Cardiac muscle cell (in vitro differentiated cells and primary cell): ENCODE results near the gene NUTM1. TPM values are rescaled to one million over a fixed set of nuclear protein-coding genes. Genes with fewer than 3 reads are reported as not detected.

Experiments
- DNase-seq, 2 donors: peaks; one replicate each; pipeline versions ENCODE4 v3.0.0 to v3.0.0-alpha.2; 2010 to 2017; ENCODE audit warnings: low read depth in 1 of 2, low spot score in 1 of 2
- H3K27ac ChIP-seq: fragments of 200-600 bp; sonication (generic); 2 replicates; pipeline ENCODE4 v1.5.1; 2016
- H3K27me3 ChIP-seq: fragments of 200-600 bp; sonication (generic); 2 replicates; pipeline ENCODE4 v1.6.0; 2016; ENCODE audit warnings: control low read depth
- H3K36me3 ChIP-seq: fragments of 200-600 bp; sonication (generic); 2 replicates; pipeline ENCODE4 v1.5.1; 2016; ENCODE audit warnings: control low read depth
- H3K4me1 ChIP-seq: fragments of 200-600 bp; sonication (generic); 2 replicates; pipeline ENCODE4 v1.8.1; 2017; ENCODE audit warnings: low read depth, mild to moderate bottlenecking, mixed run types
- H3K4me3 ChIP-seq: fragments of 200-600 bp; sonication (generic); 2 replicates; pipeline ENCODE4 v1.5.1; 2016; ENCODE audit warnings: mild to moderate bottlenecking
- H3K9me3 ChIP-seq: fragments of 200-600 bp; sonication (generic); 2 replicates; pipeline ENCODE4 v1.5.1; 2017; ENCODE audit warnings: low read depth, mild to moderate bottlenecking, control low read depth
- polyA plus RNA-seq: library from polyadenylated mRNA; unstranded; fragments of >200 nt; fragmentation: Nextera tagmentation; extraction: Ambion mirVana; gene quantifications from 2 replicates; pipeline ENCODE4 v1.2.1, GENCODE V29; 2016
- total RNA-seq: library from RNA; depleted of rRNA; stranded (reverse); fragments of >200 nt; gene quantifications from 2 replicates; pipeline ENCODE4 v1.2.3, GENCODE V29; 2016
- TF ChIP-seq, protein P1 (sequence below): IDR thresholded peaks from 2 replicates; pipeline ENCODE4 v1.5.1; 2012; ENCODE audit warnings: low read depth, mild to moderate bottlenecking, low read length

NUTM1 gene
- total and polyA plus RNA-seq, 2 experiments from 2014 or later, result 0.15 to 0.32 TPM

- H3K36me3 ChIP-seq, result peaks cover 29% of the 10 kb centered on the region
- no peaks in the 10 kb centered on the region for H3K27me3 ChIP-seq
- TF ChIP-seq, protein P1, sequence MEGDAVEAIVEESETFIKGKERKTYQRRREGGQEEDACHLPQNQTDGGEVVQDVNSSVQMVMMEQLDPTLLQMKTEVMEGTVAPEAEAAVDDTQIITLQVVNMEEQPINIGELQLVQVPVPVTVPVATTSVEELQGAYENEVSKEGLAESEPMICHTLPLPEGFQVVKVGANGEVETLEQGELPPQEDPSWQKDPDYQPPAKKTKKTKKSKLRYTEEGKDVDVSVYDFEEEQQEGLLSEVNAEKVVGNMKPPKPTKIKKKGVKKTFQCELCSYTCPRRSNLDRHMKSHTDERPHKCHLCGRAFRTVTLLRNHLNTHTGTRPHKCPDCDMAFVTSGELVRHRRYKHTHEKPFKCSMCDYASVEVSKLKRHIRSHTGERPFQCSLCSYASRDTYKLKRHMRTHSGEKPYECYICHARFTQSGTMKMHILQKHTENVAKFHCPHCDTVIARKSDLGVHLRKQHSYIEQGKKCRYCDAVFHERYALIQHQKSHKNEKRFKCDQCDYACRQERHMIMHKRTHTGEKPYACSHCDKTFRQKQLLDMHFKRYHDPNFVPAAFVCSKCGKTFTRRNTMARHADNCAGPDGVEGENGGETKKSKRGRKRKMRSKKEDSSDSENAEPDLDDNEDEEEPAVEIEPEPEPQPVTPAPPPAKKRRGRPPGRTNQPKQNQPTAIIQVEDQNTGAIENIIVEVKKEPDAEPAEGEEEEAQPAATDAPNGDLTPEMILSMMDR, result no peak
- H3K4me3 ChIP-seq, result no peak overlapping the region
- peaks cover 10% of the 10 kb centered on the region for H3K4me1 ChIP-seq
- DNase-seq, result no peak
- H3K27ac ChIP-seq, result no peak overlapping the region
- H3K9me3 ChIP-seq, result no peaks in the 10 kb centered on the region
Observed at GRCh38 chr15:34362047-34362773, 19.1 kb downstream of the NUTM1 start.

- no peak for DNase-seq
- H3K27ac ChIP-seq, result no peak overlapping the region
- H3K36me3 ChIP-seq, result peaks cover 24% of the 10 kb centered on the region
- no peak overlapping the region for H3K4me3 ChIP-seq
- no peaks in the 10 kb centered on the region for H3K9me3 ChIP-seq
- TF ChIP-seq, protein P1, result no peak
- H3K4me1 ChIP-seq, result peaks cover 13% of the 10 kb centered on the region
- H3K27me3 ChIP-seq, result no peaks in the 10 kb centered on the region
Observed at GRCh38 chr15:34364041-34364440, 20.9 kb downstream of the NUTM1 start.

DNA sequence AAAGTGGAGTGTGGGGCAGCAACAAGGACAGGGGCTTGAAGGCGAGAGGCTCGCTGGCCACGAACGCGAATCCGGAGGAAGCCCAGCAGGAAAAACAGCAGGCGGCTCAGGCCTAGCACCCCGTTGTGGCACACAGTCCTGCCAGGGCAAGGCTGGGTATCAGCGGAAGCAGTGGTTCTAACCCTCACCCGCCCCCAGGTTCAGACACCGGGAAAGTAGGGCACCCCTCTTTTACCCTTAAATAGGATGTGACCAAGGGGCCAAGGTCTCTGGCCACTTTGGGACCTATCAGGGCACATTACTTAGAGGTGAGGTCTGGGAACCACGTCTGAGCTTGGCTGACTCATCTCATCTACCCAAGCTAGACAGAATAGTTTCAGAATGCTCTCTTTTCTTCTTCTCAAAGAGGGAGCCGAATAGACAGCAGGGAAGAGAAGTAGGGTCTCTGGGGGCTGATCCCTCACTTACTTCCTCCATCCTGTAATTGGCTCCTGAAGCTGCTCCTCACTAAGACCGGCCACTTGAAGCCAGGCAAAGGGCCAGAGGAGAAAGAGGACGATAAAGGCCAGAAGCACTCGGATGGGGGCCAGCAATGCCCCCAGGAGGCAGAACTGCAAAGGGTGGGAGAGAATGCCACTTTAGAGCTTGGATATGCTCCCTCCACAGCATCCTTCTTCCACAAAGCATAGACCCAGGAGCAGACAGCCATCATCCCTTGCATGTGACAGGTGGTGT is 22.1 kb downstream of the NUTM1 start:
- Histone ChIP-seq H3K27me3 (no peaks in the 10 kb centered on the region), H3K4me3 (peak overlapping the region; percentile 90), H3K36me3 (peaks cover 14% of the 10 kb centered on the region), H3K27ac (peak overlapping the region; percentile 75), H3K9me3 (no peaks in the 10 kb centered on the region), H3K4me1 (peaks cover 13% of the 10 kb centered on the region)
- DNase-seq, result peak; percentile 35 to 64
- TF ChIP-seq, protein P1, result no peak

- Histone ChIP-seq H3K9me3 (no peaks in the 10 kb centered on the region), H3K4me3 (peak overlapping the region; percentile 90), H3K36me3 (peaks cover 8% of the 10 kb centered on the region), H3K27me3 (no peaks in the 10 kb centered on the region), H3K27ac (peak overlapping the region; percentile 75), H3K4me1 (peaks cover 13% of the 10 kb centered on the region)
- DNase-seq, result no peak
- TF ChIP-seq, protein P1, result no peak
Observed at GRCh38 chr15:34365836-34366235, 22.7 kb downstream of the NUTM1 start.

- peaks cover 3% of the 10 kb centered on the region for H3K36me3 ChIP-seq
- peak overlapping the region; percentile 75 for H3K27ac ChIP-seq
- TF ChIP-seq, protein P1, result no peak
- H3K4me1 ChIP-seq, result peaks cover 13% of the 10 kb centered on the region
- no peaks in the 10 kb centered on the region for H3K27me3 ChIP-seq
- peak overlapping the region; percentile 90 for H3K4me3 ChIP-seq
- no peaks in the 10 kb centered on the region for H3K9me3 ChIP-seq
- peak; percentile 67 to 90 for DNase-seq
Observed at GRCh38 chr15:34366271-34367065, 23.4 kb downstream of the NUTM1 start.
